ENCODE data around the gene LDAH.

DNA sequence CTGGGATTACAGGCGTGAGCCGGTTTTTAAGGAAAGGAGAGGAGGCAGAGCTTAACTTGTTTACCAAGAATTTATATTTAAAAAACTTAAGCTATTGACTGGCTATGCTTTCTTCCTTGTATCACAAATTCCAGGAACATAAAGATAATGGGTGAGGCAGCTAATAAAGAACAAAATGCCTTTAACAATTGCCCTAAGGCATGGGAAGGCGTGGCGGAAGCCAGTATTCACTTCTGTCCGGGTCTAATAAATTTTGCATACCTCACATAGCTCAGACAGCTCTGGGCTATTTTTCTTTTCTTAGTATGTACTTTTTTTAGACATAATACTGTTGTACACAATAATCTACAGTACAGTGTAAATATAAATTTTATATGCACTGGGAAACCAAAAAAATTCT is 1.0 kb upstream of the LDAH start:
- TF ChIP-seq, protein P1, sequence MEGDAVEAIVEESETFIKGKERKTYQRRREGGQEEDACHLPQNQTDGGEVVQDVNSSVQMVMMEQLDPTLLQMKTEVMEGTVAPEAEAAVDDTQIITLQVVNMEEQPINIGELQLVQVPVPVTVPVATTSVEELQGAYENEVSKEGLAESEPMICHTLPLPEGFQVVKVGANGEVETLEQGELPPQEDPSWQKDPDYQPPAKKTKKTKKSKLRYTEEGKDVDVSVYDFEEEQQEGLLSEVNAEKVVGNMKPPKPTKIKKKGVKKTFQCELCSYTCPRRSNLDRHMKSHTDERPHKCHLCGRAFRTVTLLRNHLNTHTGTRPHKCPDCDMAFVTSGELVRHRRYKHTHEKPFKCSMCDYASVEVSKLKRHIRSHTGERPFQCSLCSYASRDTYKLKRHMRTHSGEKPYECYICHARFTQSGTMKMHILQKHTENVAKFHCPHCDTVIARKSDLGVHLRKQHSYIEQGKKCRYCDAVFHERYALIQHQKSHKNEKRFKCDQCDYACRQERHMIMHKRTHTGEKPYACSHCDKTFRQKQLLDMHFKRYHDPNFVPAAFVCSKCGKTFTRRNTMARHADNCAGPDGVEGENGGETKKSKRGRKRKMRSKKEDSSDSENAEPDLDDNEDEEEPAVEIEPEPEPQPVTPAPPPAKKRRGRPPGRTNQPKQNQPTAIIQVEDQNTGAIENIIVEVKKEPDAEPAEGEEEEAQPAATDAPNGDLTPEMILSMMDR (conservative IDR thresholded peaks at IDR 0.05; ENCODE audit: low read depth, low read length) = no peak
- TF ChIP-seq EZH2 (IDR thresholded peaks at IDR 0.05; ENCODE audit: low read length, unreplicated experiment) (no peak), EZH2phosphoT487 (IDR thresholded peaks at IDR 0.05; ENCODE audit: borderline replicate concordance, low read length) (no peak)
